Muscle layer of colon (tissue), 2 donors: ENCODE data around the gene KCTD5.

ENCODE experiments used
- H3K27ac ChIP-seq: one replicate; pipeline ENCODE4 v1.7.0; 2013; ENCODE audit warnings: low read depth, mild to moderate bottlenecking, low read length, moderate library complexity
- H3K27me3 ChIP-seq, 2 donors: one replicate each; pipeline ENCODE4 v1.7.0; 2013; ENCODE audit warnings: low read length in 2 of 2, mild to moderate bottlenecking in 2 of 2; ENCODE audit not compliant: insufficient read depth in 2 of 2, control insufficient read depth in 1 of 2
- H3K36me3 ChIP-seq: one replicate; pipeline ENCODE4 v1.7.0; 2013; ENCODE audit warnings: mild to moderate bottlenecking, low read length; ENCODE audit not compliant: insufficient read depth
- H3K4me1 ChIP-seq: one replicate; pipeline ENCODE4 v1.7.0; 2013; ENCODE audit warnings: mild to moderate bottlenecking, low read length; ENCODE audit not compliant: insufficient read depth
- H3K4me3 ChIP-seq, 2 donors: one replicate each; pipeline ENCODE4 v1.7.0; 2013; ENCODE audit warnings: low read length in 2 of 2, low read depth in 1 of 2, mild to moderate bottlenecking in 1 of 2, moderate library complexity in 1 of 2
- H3K9ac ChIP-seq: one replicate; pipeline ENCODE4 v1.7.0; 2013; ENCODE audit warnings: low read length
- H3K9me3 ChIP-seq: one replicate; pipeline ENCODE4 v1.7.0; 2013; ENCODE audit warnings: mild to moderate bottlenecking, low read length
- donor health status: abdominal sarcoma.
- donor health status: Adenocarcinoma of cecum.

KCTD5 gene

GRCh38 chr16:2749936-2750335 lies 67.6 kb downstream of the KCTD5 start:
- no peak overlapping the region for H3K4me3 ChIP-seq
- H3K9ac ChIP-seq, result no peak overlapping the region
- no peak overlapping the region for H3K27ac ChIP-seq
- no peaks in the 10 kb centered on the region for H3K27me3 ChIP-seq
- peaks cover 11% of the 10 kb centered on the region for H3K4me1 ChIP-seq
- H3K9me3 ChIP-seq, result no peaks in the 10 kb centered on the region
- H3K36me3 ChIP-seq, result no peaks in the 10 kb centered on the region

DNA sequence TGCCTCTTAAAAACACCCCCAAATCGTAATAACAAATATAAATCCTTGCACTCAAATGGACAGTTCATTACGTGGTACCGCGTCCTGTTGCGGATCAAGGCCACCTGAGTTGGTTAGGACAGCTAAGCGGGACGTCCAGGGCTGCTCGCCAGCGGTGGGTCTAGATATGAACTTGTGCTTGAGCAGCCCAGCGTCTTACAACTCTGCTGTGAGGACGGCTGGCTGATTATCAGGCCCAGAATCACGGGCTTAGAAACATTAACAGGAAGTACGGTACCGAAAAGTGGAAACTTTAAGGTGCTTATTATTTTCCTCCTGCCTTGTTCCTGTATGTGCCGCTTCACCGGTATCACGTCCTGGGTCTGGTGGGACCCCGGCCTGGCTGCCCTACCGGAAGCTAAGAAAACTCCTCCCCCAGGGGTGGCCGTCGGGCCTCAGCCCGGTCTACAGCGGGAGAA lies 69.3 kb downstream of the KCTD5 start:
- H3K9me3 ChIP-seq, result no peaks in the 10 kb centered on the region
- no peaks in the 10 kb centered on the region for H3K27me3 ChIP-seq
- H3K4me1 ChIP-seq, result peaks cover 28% of the 10 kb centered on the region
- peaks cover 4% of the 10 kb centered on the region for H3K36me3 ChIP-seq
- peak overlapping the region; percentile 36 for H3K9ac ChIP-seq
- H3K27ac ChIP-seq, result peak overlapping the region; percentile 91
- peak overlapping the region; percentile 36 to 76 for H3K4me3 ChIP-seq

GRCh38 chr16:2752035-2752849 lies 69.9 kb downstream of the KCTD5 start, which contains the start of gene SRRM2:
TSS of gene SRRM2 (plus strand) at chr16:2752638. CDS start at chr16:2756365, 3,727 bp downstream.
- Histone ChIP-seq H3K9me3 (no peaks in the 10 kb centered on the region), H3K9ac (peak within 1 kb of the TSS; percentile 86), H3K27me3 (no peaks in the 10 kb centered on the region), H3K27ac (peak within 1 kb of the TSS; percentile 91), H3K4me3 (peak within 1 kb of the TSS; percentile 76 to 84), H3K4me1 (peaks cover 34% of the 10 kb centered on the region), H3K36me3 (peaks cover 6% of the 10 kb centered on the region)

DNA sequence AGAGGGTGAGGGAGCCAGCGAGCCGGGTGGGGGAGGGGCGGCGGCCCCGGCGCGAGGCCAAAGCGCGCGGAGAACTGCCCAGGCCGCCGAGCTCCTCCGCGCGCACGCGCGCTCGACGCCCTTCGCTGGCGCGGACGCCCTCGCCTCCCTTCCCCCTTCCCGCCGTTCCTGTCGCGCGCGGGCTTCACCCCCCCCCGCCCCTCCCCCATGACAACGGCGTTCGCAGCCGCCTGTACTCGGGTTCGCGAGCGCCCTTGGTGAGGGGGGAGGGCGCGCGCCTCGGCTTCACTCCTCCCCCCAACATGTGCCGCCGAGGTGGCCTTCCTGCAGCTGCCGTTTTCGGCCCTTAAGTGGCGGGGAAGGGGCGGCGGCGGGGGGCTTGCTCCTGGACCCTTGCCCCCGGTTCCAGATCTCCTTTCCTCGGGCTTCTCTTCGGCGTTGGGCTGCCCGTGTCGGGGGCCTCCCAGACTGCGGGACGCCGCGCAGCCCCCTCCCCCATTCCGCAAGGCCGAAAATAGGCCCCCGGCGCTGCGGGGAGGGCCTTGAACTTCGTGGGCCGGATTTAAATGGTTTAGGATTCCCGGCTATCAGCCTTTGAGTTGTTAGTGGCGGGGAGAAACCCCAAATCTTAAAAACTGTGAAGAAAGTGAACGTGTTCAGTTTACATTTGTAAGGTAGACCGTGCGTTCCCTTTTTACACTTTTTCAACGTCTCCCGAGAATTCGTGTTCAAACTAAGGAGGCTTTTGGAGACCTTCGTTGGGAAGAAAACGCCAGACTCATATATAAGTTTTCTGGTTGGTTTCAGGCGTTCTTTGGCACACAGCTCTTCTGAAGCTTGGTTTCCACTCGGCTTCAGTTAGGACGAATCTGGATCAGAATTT lies 70.8 kb downstream of the KCTD5 start:
- H3K27ac ChIP-seq, result peak overlapping the region; percentile 91
- peaks cover 14% of the 10 kb centered on the region for H3K36me3 ChIP-seq
- peaks cover 36% of the 10 kb centered on the region for H3K4me1 ChIP-seq

DNA sequence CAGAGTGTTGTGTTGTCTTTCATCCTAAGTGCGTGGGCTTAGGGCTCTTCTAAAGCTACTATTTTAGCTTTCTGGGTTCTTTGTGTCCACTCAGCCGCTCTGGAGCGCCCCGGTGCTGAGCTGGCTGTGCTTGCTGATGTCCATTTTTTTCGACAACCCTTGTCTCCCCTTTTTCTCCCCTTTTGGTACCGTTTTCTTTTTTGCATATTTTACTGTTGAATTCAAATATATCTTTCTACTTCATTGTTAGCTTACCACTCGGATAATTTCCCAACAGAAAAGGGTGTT lies 71.4 kb downstream of the KCTD5 start:
- Histone ChIP-seq H3K4me1 (peaks cover 36% of the 10 kb centered on the region), H3K27me3 (no peaks in the 10 kb centered on the region), H3K27ac (peak overlapping the region; percentile 90), H3K9ac (peak overlapping the region; percentile 86), H3K36me3 (peaks cover 20% of the 10 kb centered on the region), H3K9me3 (no peaks in the 10 kb centered on the region), H3K4me3 (peak overlapping the region; percentile 76 to 84)

More for the DNA sequence above, 70.8 kb downstream of the KCTD5 start:
- no peaks in the 10 kb centered on the region for H3K27me3 ChIP-seq
- no peaks in the 10 kb centered on the region for H3K9me3 ChIP-seq
- peak overlapping the region; percentile 86 for H3K9ac ChIP-seq
- peak overlapping the region; percentile 76 to 84 for H3K4me3 ChIP-seq

- Histone ChIP-seq H3K27me3 (no peaks in the 10 kb centered on the region), H3K9me3 (no peaks in the 10 kb centered on the region), H3K27ac (no peak overlapping the region), H3K36me3 (peaks cover 35% of the 10 kb centered on the region), H3K4me3 (peak overlapping the region; percentile 12 to 76), H3K4me1 (peaks cover 36% of the 10 kb centered on the region), H3K9ac (peak overlapping the region; percentile 86)
These were observed 72.8 kb downstream of the KCTD5 start for GRCh38 chr16:2755158-2755557.

GRCh38 chr16:2756288-2757015 lies 74.1 kb downstream of the KCTD5 start:
- no peak overlapping the region for H3K4me3 ChIP-seq
- no peaks in the 10 kb centered on the region for H3K9me3 ChIP-seq
- no peaks in the 10 kb centered on the region for H3K27me3 ChIP-seq
- no peak overlapping the region for H3K27ac ChIP-seq
- peaks cover 48% of the 10 kb centered on the region for H3K36me3 ChIP-seq
- peaks cover 36% of the 10 kb centered on the region for H3K4me1 ChIP-seq
- no peak overlapping the region for H3K9ac ChIP-seq

- H3K4me3 ChIP-seq, result no peak overlapping the region
- peaks cover 32% of the 10 kb centered on the region for H3K4me1 ChIP-seq
- no peak overlapping the region for H3K27ac ChIP-seq
- H3K9ac ChIP-seq, result no peak overlapping the region
- peaks cover 57% of the 10 kb centered on the region for H3K36me3 ChIP-seq
- no peaks in the 10 kb centered on the region for H3K27me3 ChIP-seq
- no peaks in the 10 kb centered on the region for H3K9me3 ChIP-seq
These were observed 75.0 kb downstream of the KCTD5 start for GRCh38 chr16:2757344-2757743.
